ENCODE data around the gene LCP2.

DNA sequence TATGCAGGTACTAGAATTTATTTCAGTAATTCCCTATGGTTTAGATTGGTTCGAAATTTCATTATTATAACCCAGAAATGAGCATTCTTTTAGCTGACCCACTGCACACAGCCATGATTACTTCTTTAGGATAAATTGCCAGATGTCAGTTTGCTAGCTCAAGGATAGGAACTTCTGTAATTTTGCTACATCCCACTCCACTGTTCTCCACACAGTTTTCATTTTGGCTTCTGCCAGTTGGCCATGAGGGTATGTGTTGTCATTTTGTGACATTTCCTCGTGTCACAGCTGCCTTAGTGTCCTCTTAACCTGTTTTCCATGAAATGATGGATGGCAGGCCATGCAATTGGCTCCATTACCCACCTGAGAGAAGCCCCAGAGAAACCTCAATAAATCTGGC is 16.2 kb upstream of the LCP2 start:
- TF ChIP-seq SAP30 (IDR thresholded peaks at IDR 0.05; ENCODE audit: insufficient read depth, insufficient replicate concordance, low read length) = no peak
- TF ChIP-seq, protein P1, sequence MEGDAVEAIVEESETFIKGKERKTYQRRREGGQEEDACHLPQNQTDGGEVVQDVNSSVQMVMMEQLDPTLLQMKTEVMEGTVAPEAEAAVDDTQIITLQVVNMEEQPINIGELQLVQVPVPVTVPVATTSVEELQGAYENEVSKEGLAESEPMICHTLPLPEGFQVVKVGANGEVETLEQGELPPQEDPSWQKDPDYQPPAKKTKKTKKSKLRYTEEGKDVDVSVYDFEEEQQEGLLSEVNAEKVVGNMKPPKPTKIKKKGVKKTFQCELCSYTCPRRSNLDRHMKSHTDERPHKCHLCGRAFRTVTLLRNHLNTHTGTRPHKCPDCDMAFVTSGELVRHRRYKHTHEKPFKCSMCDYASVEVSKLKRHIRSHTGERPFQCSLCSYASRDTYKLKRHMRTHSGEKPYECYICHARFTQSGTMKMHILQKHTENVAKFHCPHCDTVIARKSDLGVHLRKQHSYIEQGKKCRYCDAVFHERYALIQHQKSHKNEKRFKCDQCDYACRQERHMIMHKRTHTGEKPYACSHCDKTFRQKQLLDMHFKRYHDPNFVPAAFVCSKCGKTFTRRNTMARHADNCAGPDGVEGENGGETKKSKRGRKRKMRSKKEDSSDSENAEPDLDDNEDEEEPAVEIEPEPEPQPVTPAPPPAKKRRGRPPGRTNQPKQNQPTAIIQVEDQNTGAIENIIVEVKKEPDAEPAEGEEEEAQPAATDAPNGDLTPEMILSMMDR (IDR thresholded peaks at IDR 0.05; ENCODE audit: control extremely low read depth in 1 of 3, insufficient read depth in 1 of 3, low read depth in 1 of 3, low read length in 3 of 3) = no peak
- TF ChIP-seq JUND (IDR thresholded peaks at IDR 0.05; ENCODE audit: low read length) = no peak
- TF ChIP-seq, protein P2, sequence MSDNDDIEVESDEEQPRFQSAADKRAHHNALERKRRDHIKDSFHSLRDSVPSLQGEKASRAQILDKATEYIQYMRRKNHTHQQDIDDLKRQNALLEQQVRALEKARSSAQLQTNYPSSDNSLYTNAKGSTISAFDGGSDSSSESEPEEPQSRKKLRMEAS (IDR thresholded peaks at IDR 0.05) = no peak

Measured in H1 (cell line).